Measurements from ENCODE around the gene ZFP91. TPM values are rescaled to one million over a fixed set of nuclear protein-coding genes. Genes with fewer than 3 reads are reported as not detected.

ZFP91 gene
- total RNA-seq, 1 experiment from 2014 or later, result 58.6 TPM

DNA sequence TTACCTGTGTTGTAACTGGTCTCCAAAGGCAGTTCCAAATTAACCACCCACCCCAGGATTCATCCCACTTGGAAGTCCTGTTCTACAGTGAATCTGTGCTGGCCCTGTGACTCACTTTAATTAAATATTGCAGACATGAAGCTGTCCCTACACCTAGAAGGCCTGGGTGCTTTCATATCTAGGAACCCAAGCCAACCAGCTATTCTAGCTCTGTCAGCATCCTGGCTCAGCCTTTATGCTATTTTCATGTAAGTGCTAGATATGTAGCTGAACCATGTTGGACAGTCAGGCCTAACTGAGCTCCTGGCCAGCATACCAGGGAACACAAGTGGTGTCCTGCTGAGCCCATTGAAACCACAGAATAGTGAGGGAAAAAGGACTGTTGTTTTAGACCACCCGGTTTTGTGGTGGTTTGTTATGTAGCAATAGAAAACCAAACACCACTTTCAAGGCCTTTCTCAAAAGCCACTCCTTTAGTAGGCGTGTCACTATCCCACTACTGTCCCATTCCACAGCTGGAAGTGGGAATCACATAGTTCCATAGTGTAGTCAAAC lies 73.9 kb downstream of the ZFP91 start:
- Histone ChIP-seq H3K9me2 (ENCODE audit: insufficient read depth) (no peaks in the 10 kb centered on the region), H4K20me1 (ENCODE audit: insufficient read depth) (no peaks in the 10 kb centered on the region), H3K79me2 (ENCODE audit: insufficient read depth, low read length) (no peaks in the 10 kb centered on the region), H3K4me1 (ENCODE audit: control insufficient read depth in 1 of 2, insufficient read depth in 2 of 2, low read length in 2 of 2) (peaks cover 0 to 5% of the 10 kb centered on the region in 2 experiments; a peak in 3 of 4 replicates), H3K9ac (ENCODE audit: low read length) (no peak overlapping the region), H3K27me3 (ENCODE audit: insufficient read depth, low read length) (no peaks in the 10 kb centered on the region), H3K4me3 (replicated peaks in 1 of 2; ENCODE audit: low read depth in 1 of 2, low read length in 2 of 2) (no peak overlapping the region), H3K36me3 (ENCODE audit: control insufficient read depth in 1 of 2, insufficient read depth in 2 of 2, low read length in 2 of 2) (no peaks in the 10 kb centered on the region), H3K9me3 (ENCODE audit: control insufficient read depth in 1 of 2, insufficient read depth in 1 of 2, low read depth in 1 of 2, low read length in 2 of 2) (no peaks in the 10 kb centered on the region), H3K27ac (ENCODE audit: low read depth, low read length) (no peak overlapping the region), H2AFZ (ENCODE audit: low read depth, low read length, poor library complexity, severe bottlenecking) (no peak overlapping the region), H3K4me2 (ENCODE audit: low read length) (no peak overlapping the region)
- intact Hi-C loops (cut with micrococcal nuclease), result loop anchor here (10.0 kb wide), 1 partner anchor 402 kb away; no protein-coding TSS in a partner anchor
- no peak for ATAC-seq
- POLR2A ChIA-PET, result interaction anchor here (0.9 kb wide), 1 partner anchor 248 kb away, joined by 3 read pairs; no protein-coding TSS in a partner anchor
- TF ChIP-seq FOSL1 (IDR thresholded peaks at IDR 0.05; ENCODE audit: low read depth) (no peak), SP1 (IDR thresholded peaks at IDR 0.05; ENCODE audit: low read depth) (no peak), POLR2AphosphoS5 (IDR thresholded peaks at IDR 0.05; ENCODE audit: low read depth, low read length) (no peak), EZH2 (IDR thresholded peaks at IDR 0.05) (no peak), EZH2phosphoT487 (IDR thresholded peaks at IDR 0.05; ENCODE audit: borderline replicate concordance) (no peak), MAX (IDR thresholded peaks at IDR 0.05) (no peak), RAD21 (IDR thresholded peaks at IDR 0.05; ENCODE audit: low read depth) (no peak), JUND (IDR thresholded peaks at IDR 0.05) (no peak), ELF1 (IDR thresholded peaks at IDR 0.05; ENCODE audit: borderline replicate concordance, low read depth) (no peak), SRF (IDR thresholded peaks at IDR 0.05; ENCODE audit: low read depth) (no peak), ZFX (IDR thresholded peaks at IDR 0.05) (no peak), CBX3 (IDR thresholded peaks at IDR 0.05; ENCODE audit: low read depth) (no peak), TCF7L2 (IDR thresholded peaks at IDR 0.05; ENCODE audit: borderline replicate concordance, extremely low read depth, insufficient read depth, insufficient read length) (no peak)
- TF ChIP-seq, protein P1, sequence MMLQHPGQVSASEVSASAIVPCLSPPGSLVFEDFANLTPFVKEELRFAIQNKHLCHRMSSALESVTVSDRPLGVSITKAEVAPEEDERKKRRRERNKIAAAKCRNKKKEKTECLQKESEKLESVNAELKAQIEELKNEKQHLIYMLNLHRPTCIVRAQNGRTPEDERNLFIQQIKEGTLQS (IDR thresholded peaks at IDR 0.05), result no peak
- CTCF ChIA-PET, result interaction anchor here (1.2 to 2.1 kb wide), 4 partner anchors 23 to 483 kb away, joined by 4 to 6 read pairs (median 5); no protein-coding TSS in a partner anchor
- BruUV-seq (replicated peaks), result no TSS peak
- DNase-seq (ENCODE audit: low read depth, low spot score), result no peak
- RAD21 ChIA-PET (ENCODE audit: low non-redundant PET in 1 of 2, low total read pairs in 2 of 2, uncharacterized antibody in 2 of 2, unreplicated experiment in 2 of 2), result interaction anchor here in 1 of 2 experiments (1.1 kb wide), 1 partner anchor 248 kb away, joined by 3 read pairs; no protein-coding TSS in a partner anchor
